ENCODE data around the gene KPNA4.

The KPNA4 gene

GRCh38 chr3:160569894-160570652, 4.7 kb upstream of the KPNA4 start:
- CTCF ChIA-PET = no interaction called here
- DNase-seq (ENCODE audit: extremely low spot score) = no peak
- POLR2A ChIA-PET = no interaction called here
- no peak for TF ChIP-seq ZNF384 (IDR thresholded peaks at IDR 0.05)
- TF ChIP-seq PKNOX1 (IDR thresholded peaks at IDR 0.05) = no peak
- no peak for TF ChIP-seq FOXA1 (IDR thresholded peaks at IDR 0.05)
- no peak for TF ChIP-seq NFRKB (IDR thresholded peaks at IDR 0.05)
- no peak for TF ChIP-seq FOXK2 (IDR thresholded peaks at IDR 0.05)
- no peak for TF ChIP-seq SP1 (IDR thresholded peaks at IDR 0.05)
- no peak for TF ChIP-seq CTBP1 (IDR thresholded peaks at IDR 0.05; ENCODE audit: borderline replicate concordance)
- no peak for TF ChIP-seq ELF4 (IDR thresholded peaks at IDR 0.05)
- no peak for TF ChIP-seq HDGF (IDR thresholded peaks at IDR 0.05; ENCODE audit: borderline replicate concordance)
- TF ChIP-seq LEF1 (IDR thresholded peaks at IDR 0.05; ENCODE audit: borderline replicate concordance) = no peak
- TF ChIP-seq SUZ12 (IDR thresholded peaks at IDR 0.05) = no peak
- TF ChIP-seq ARNT (IDR thresholded peaks at IDR 0.05) = no peak
- TF ChIP-seq BHLHE40 (IDR thresholded peaks at IDR 0.05; ENCODE audit: borderline replicate concordance) = no peak
- TF ChIP-seq L3MBTL2 (conservative IDR thresholded peaks at IDR 0.05) = no peak
- no peak for TF ChIP-seq FOXM1 (IDR thresholded peaks at IDR 0.05; ENCODE audit: borderline replicate concordance)
- no peak for TF ChIP-seq TARDBP (IDR thresholded peaks at IDR 0.05)

- POLR2A ChIA-PET = interaction anchor here (1.2 kb wide), 1 partner anchor 98 kb away, joined by 3 read pairs; no protein-coding TSS in a partner anchor
- TF ChIP-seq FOXK2 (IDR thresholded peaks at IDR 0.05) (no peak), SUZ12 (IDR thresholded peaks at IDR 0.05) (no peak), ARNT (IDR thresholded peaks at IDR 0.05) (no peak), CTBP1 (IDR thresholded peaks at IDR 0.05; ENCODE audit: borderline replicate concordance) (no peak), TARDBP (IDR thresholded peaks at IDR 0.05) (no peak), BHLHE40 (IDR thresholded peaks at IDR 0.05; ENCODE audit: borderline replicate concordance) (no peak), ELF4 (IDR thresholded peaks at IDR 0.05) (no peak), HDGF (IDR thresholded peaks at IDR 0.05; ENCODE audit: borderline replicate concordance) (no peak)
- DNase-seq (ENCODE audit: extremely low spot score) = no peak
- CTCF ChIA-PET = no interaction called here
Observed at GRCh38 chr3:160568989-160569388, 3.6 kb upstream of the KPNA4 start.

GRCh38 chr3:160567774-160568173, 2.4 kb upstream of the KPNA4 start:
- TF ChIP-seq FOXM1 (IDR thresholded peaks at IDR 0.05; ENCODE audit: borderline replicate concordance) (no peak), L3MBTL2 (conservative IDR thresholded peaks at IDR 0.05) (no peak), TARDBP (IDR thresholded peaks at IDR 0.05) (no peak), ZNF384 (IDR thresholded peaks at IDR 0.05) (no peak), PKNOX1 (IDR thresholded peaks at IDR 0.05) (no peak), FOXK2 (IDR thresholded peaks at IDR 0.05) (no peak), BHLHE40 (IDR thresholded peaks at IDR 0.05; ENCODE audit: borderline replicate concordance) (no peak), FOXA1 (IDR thresholded peaks at IDR 0.05) (no peak), HDGF (IDR thresholded peaks at IDR 0.05; ENCODE audit: borderline replicate concordance) (no peak), NFRKB (IDR thresholded peaks at IDR 0.05) (no peak), SUZ12 (IDR thresholded peaks at IDR 0.05) (no peak), SP1 (IDR thresholded peaks at IDR 0.05) (no peak), CTBP1 (IDR thresholded peaks at IDR 0.05; ENCODE audit: borderline replicate concordance) (no peak), ELF4 (IDR thresholded peaks at IDR 0.05) (no peak), ARNT (IDR thresholded peaks at IDR 0.05) (no peak), LEF1 (IDR thresholded peaks at IDR 0.05; ENCODE audit: borderline replicate concordance) (no peak)
- DNase-seq (ENCODE audit: extremely low spot score) = no peak
- ChIA-PET CTCF (interaction anchor here (0.6 kb wide), 1 partner anchor 537 kb away, joined by 3 read pairs; no protein-coding TSS in a partner anchor), POLR2A (no interaction called here)

GRCh38 chr3:160566499-160566898, 1.1 kb upstream of the KPNA4 start:
- ChIA-PET CTCF (no interaction called here), POLR2A (interaction anchor here (0.6 kb wide), 1 partner anchor 674 kb away, joined by 3 read pairs; no protein-coding TSS in a partner anchor)
- DNase-seq (ENCODE audit: extremely low spot score) = no peak
- no peak for TF ChIP-seq SP1 (IDR thresholded peaks at IDR 0.05)
- TF ChIP-seq L3MBTL2 (conservative IDR thresholded peaks at IDR 0.05) = no peak
- TF ChIP-seq TARDBP (IDR thresholded peaks at IDR 0.05) = no peak
- TF ChIP-seq ZNF384 (IDR thresholded peaks at IDR 0.05) = no peak
- no peak for TF ChIP-seq ELF4 (IDR thresholded peaks at IDR 0.05)
- no peak for TF ChIP-seq FOXA1 (IDR thresholded peaks at IDR 0.05)
- TF ChIP-seq HDGF (IDR thresholded peaks at IDR 0.05; ENCODE audit: borderline replicate concordance) = no peak
- TF ChIP-seq NFRKB (IDR thresholded peaks at IDR 0.05) = no peak
- no peak for TF ChIP-seq PKNOX1 (IDR thresholded peaks at IDR 0.05)
- TF ChIP-seq SUZ12 (IDR thresholded peaks at IDR 0.05) = no peak
- no peak for TF ChIP-seq FOXM1 (IDR thresholded peaks at IDR 0.05; ENCODE audit: borderline replicate concordance)
- TF ChIP-seq FOXK2 (IDR thresholded peaks at IDR 0.05) = no peak
- no peak for TF ChIP-seq ARNT (IDR thresholded peaks at IDR 0.05)
- no peak for TF ChIP-seq CTBP1 (IDR thresholded peaks at IDR 0.05; ENCODE audit: borderline replicate concordance)
- TF ChIP-seq LEF1 (IDR thresholded peaks at IDR 0.05; ENCODE audit: borderline replicate concordance) = no peak

- POLR2A ChIA-PET = interaction anchor here (1.2 kb wide), 1 partner anchor 10 kb away, joined by 4 read pairs; no protein-coding TSS in a partner anchor
- no peak for TF ChIP-seq ARNT (IDR thresholded peaks at IDR 0.05)
- no peak for TF ChIP-seq L3MBTL2 (conservative IDR thresholded peaks at IDR 0.05)
- no peak for TF ChIP-seq HDGF (IDR thresholded peaks at IDR 0.05; ENCODE audit: borderline replicate concordance)
- TF ChIP-seq FOXK2 (IDR thresholded peaks at IDR 0.05) = no peak
- no peak for TF ChIP-seq CTBP1 (IDR thresholded peaks at IDR 0.05; ENCODE audit: borderline replicate concordance)
- TF ChIP-seq SUZ12 (IDR thresholded peaks at IDR 0.05) = no peak
- TF ChIP-seq BHLHE40 (IDR thresholded peaks at IDR 0.05; ENCODE audit: borderline replicate concordance) = no peak
- TF ChIP-seq FOXM1 (IDR thresholded peaks at IDR 0.05; ENCODE audit: borderline replicate concordance) = no peak
- TF ChIP-seq LEF1 (IDR thresholded peaks at IDR 0.05; ENCODE audit: borderline replicate concordance) = no peak
- TF ChIP-seq PKNOX1 (IDR thresholded peaks at IDR 0.05) = no peak
- TF ChIP-seq TARDBP (IDR thresholded peaks at IDR 0.05) = no peak
- TF ChIP-seq ZNF384 (IDR thresholded peaks at IDR 0.05) = no peak
- CTCF ChIA-PET = no interaction called here
- peak; percentile 42 for DNase-seq (ENCODE audit: extremely low spot score)
Observed at GRCh38 chr3:160564949-160565441, 376 bp downstream of the KPNA4 start.
